ENCODE data around the gene IDE. TPM values are rescaled to one million over a fixed set of nuclear protein-coding genes. Genes with fewer than 3 reads are reported as not detected.

Gene IDE
- polyA plus RNA-seq, 2 donors, result 10.2 to 11.6 TPM

DNA sequence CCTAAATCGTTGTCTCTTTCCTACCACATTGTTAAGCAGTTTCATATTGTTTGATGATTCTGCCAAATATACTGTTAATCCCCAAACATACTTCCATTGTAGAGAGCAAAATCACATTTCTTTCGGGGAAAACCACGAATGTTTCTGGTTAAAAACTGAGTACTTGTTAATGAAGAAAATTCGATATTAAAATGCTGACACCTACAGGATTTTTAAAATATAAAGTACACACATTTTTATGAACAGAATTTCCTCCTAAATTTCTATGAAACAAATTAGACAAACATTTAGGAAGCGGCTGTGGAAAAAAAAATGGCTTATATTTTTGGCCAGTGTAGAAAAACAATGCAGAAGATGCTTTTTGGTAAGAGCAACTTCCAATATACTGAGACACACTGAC, 68.8 kb downstream of the IDE start:
- 87 to 89% methylated on average over 5 of the region's 5 CpGs for WGBS, 2 donors
- H3K27ac ChIP-seq (ENCODE audit: low read depth in 2 of 2, low read length in 1 of 2), result no peak overlapping the region
- H3K36me3 ChIP-seq (ENCODE audit: control insufficient read depth in 2 of 2, insufficient read depth in 2 of 2, low read length in 1 of 2), result peaks cover 3 to 4% of the 10 kb centered on the region in 2 donors
- no peak overlapping the region for H3K4me3 ChIP-seq (ENCODE audit: low read depth in 1 of 2, low read length in 2 of 2)
- no peaks in the 10 kb centered on the region for H3K4me1 ChIP-seq (ENCODE audit: control insufficient read depth in 2 of 2, insufficient read depth in 2 of 2, low read length in 1 of 2)
- no peaks in the 10 kb centered on the region for H3K9me3 ChIP-seq (ENCODE audit: control insufficient read depth in 2 of 2, insufficient read depth in 1 of 2, low read depth in 1 of 2, low read length in 1 of 2)
- H3K27me3 ChIP-seq (ENCODE audit: control insufficient read depth in 1 of 2, insufficient read depth in 2 of 2, low read length in 2 of 2), result no peaks in the 10 kb centered on the region

GRCh38 chr10:92502296-92502808, 71.5 kb downstream of the IDE start:
- Histone ChIP-seq H3K4me1 (ENCODE audit: control insufficient read depth in 2 of 2, insufficient read depth in 2 of 2, low read length in 1 of 2) (no peaks in the 10 kb centered on the region), H3K36me3 (ENCODE audit: control insufficient read depth in 2 of 2, insufficient read depth in 2 of 2, low read length in 1 of 2) (peaks cover 3 to 4% of the 10 kb centered on the region in 2 donors), H3K27ac (ENCODE audit: low read depth in 2 of 2, low read length in 1 of 2) (no peak overlapping the region), H3K27me3 (ENCODE audit: control insufficient read depth in 1 of 2, insufficient read depth in 2 of 2, low read length in 2 of 2) (no peaks in the 10 kb centered on the region), H3K4me3 (ENCODE audit: low read depth in 1 of 2, low read length in 2 of 2) (no peak overlapping the region), H3K9me3 (ENCODE audit: control insufficient read depth in 2 of 2, insufficient read depth in 1 of 2, low read depth in 1 of 2, low read length in 1 of 2) (no peaks in the 10 kb centered on the region)
- 86 to 90% methylated on average over 5 of the region's 5 CpGs for WGBS, 2 donors

- 94 to 97% methylated on average over 1 of the region's 1 CpG for WGBS, 2 donors
- Histone ChIP-seq H3K27ac (ENCODE audit: low read depth in 2 of 2, low read length in 1 of 2) (no peak overlapping the region), H3K36me3 (ENCODE audit: control insufficient read depth in 2 of 2, insufficient read depth in 2 of 2, low read length in 1 of 2) (peaks cover 0 to 5% of the 10 kb centered on the region in 2 donors), H3K4me3 (ENCODE audit: low read depth in 1 of 2, low read length in 2 of 2) (no peak overlapping the region), H3K27me3 (ENCODE audit: control insufficient read depth in 1 of 2, insufficient read depth in 2 of 2, low read length in 2 of 2) (no peaks in the 10 kb centered on the region), H3K4me1 (ENCODE audit: control insufficient read depth in 2 of 2, insufficient read depth in 2 of 2, low read length in 1 of 2) (peaks cover 0 to 2% of the 10 kb centered on the region in 2 donors), H3K9me3 (ENCODE audit: control insufficient read depth in 2 of 2, insufficient read depth in 1 of 2, low read depth in 1 of 2, low read length in 1 of 2) (no peaks in the 10 kb centered on the region)
Observed at GRCh38 chr10:92493362-92493761, 80.5 kb downstream of the IDE start.

GRCh38 chr10:92492748-92493240, 81.1 kb downstream of the IDE start:
- H3K4me3 ChIP-seq (ENCODE audit: low read depth in 1 of 2, low read length in 2 of 2), result no peak overlapping the region
- H3K27me3 ChIP-seq (ENCODE audit: control insufficient read depth in 1 of 2, insufficient read depth in 2 of 2, low read length in 2 of 2), result no peaks in the 10 kb centered on the region
- 67 to 80% methylated on average over 6 of the region's 6 CpGs for WGBS, 2 donors
- H3K9me3 ChIP-seq (ENCODE audit: control insufficient read depth in 2 of 2, insufficient read depth in 1 of 2, low read depth in 1 of 2, low read length in 1 of 2), result no peaks in the 10 kb centered on the region
- no peak overlapping the region for H3K27ac ChIP-seq (ENCODE audit: low read depth in 2 of 2, low read length in 1 of 2)
- peaks cover 0 to 8% of the 10 kb centered on the region in 2 donors for H3K36me3 ChIP-seq (ENCODE audit: control insufficient read depth in 2 of 2, insufficient read depth in 2 of 2, low read length in 1 of 2)
- peaks cover 0 to 2% of the 10 kb centered on the region in 2 donors for H3K4me1 ChIP-seq (ENCODE audit: control insufficient read depth in 2 of 2, insufficient read depth in 2 of 2, low read length in 1 of 2)

GRCh38 chr10:92490387-92490786, 83.5 kb downstream of the IDE start:
- Histone ChIP-seq H3K36me3 (ENCODE audit: control insufficient read depth in 2 of 2, insufficient read depth in 2 of 2, low read length in 1 of 2) (peaks cover 0 to 8% of the 10 kb centered on the region in 2 donors), H3K27me3 (ENCODE audit: control insufficient read depth in 1 of 2, insufficient read depth in 2 of 2, low read length in 2 of 2) (no peaks in the 10 kb centered on the region), H3K4me1 (ENCODE audit: control insufficient read depth in 2 of 2, insufficient read depth in 2 of 2, low read length in 1 of 2) (peaks cover 0 to 2% of the 10 kb centered on the region in 2 donors), H3K9me3 (ENCODE audit: control insufficient read depth in 2 of 2, insufficient read depth in 1 of 2, low read depth in 1 of 2, low read length in 1 of 2) (no peaks in the 10 kb centered on the region), H3K27ac (ENCODE audit: low read depth in 2 of 2, low read length in 1 of 2) (no peak overlapping the region), H3K4me3 (ENCODE audit: low read depth in 1 of 2, low read length in 2 of 2) (no peak overlapping the region)
- 74 to 76% methylated on average over 2 of the region's 2 CpGs for WGBS, 2 donors

GRCh38 chr10:92486637-92487036, 87.3 kb downstream of the IDE start:
- no peaks in the 10 kb centered on the region for H3K4me1 ChIP-seq (ENCODE audit: control insufficient read depth in 2 of 2, insufficient read depth in 2 of 2, low read length in 1 of 2)
- no peaks in the 10 kb centered on the region for H3K27me3 ChIP-seq (ENCODE audit: control insufficient read depth in 1 of 2, insufficient read depth in 2 of 2, low read length in 2 of 2)
- H3K27ac ChIP-seq (ENCODE audit: low read depth in 2 of 2, low read length in 1 of 2), result no peak overlapping the region
- peaks cover 0 to 15% of the 10 kb centered on the region in 2 donors for H3K36me3 ChIP-seq (ENCODE audit: control insufficient read depth in 2 of 2, insufficient read depth in 2 of 2, low read length in 1 of 2)
- no peak overlapping the region for H3K4me3 ChIP-seq (ENCODE audit: low read depth in 1 of 2, low read length in 2 of 2)
- H3K9me3 ChIP-seq (ENCODE audit: control insufficient read depth in 2 of 2, insufficient read depth in 1 of 2, low read depth in 1 of 2, low read length in 1 of 2), result no peaks in the 10 kb centered on the region

DNA sequence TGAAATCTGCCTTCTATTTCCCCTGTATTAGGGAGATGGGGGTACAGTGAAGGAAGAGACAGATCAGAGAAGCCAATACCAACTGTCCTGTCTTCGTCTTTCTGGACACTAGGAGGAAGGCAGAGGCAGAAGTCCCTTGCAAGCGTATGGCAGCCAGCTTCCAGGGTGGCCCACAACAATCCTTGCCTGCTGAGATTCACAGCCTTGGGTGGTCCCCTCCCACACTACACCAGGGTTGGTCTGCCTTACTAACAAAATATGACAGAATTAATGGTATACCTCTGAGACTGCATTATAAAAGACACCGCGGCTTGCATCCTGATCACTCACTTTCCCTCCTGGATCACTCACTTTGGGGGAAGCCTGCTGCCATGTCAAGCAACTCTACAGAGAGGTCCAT, 90.4 kb downstream of the IDE start:
- 94 to 95% methylated on average over 4 of the region's 4 CpGs for WGBS, 2 donors
- Histone ChIP-seq H3K36me3 (ENCODE audit: control insufficient read depth in 2 of 2, insufficient read depth in 2 of 2, low read length in 1 of 2) (peaks cover 0 to 16% of the 10 kb centered on the region in 2 donors), H3K4me3 (ENCODE audit: low read depth in 1 of 2, low read length in 2 of 2) (no peak overlapping the region), H3K9me3 (ENCODE audit: control insufficient read depth in 2 of 2, insufficient read depth in 1 of 2, low read depth in 1 of 2, low read length in 1 of 2) (no peaks in the 10 kb centered on the region), H3K4me1 (ENCODE audit: control insufficient read depth in 2 of 2, insufficient read depth in 2 of 2, low read length in 1 of 2) (no peaks in the 10 kb centered on the region), H3K27me3 (ENCODE audit: control insufficient read depth in 1 of 2, insufficient read depth in 2 of 2, low read length in 2 of 2) (no peaks in the 10 kb centered on the region), H3K27ac (ENCODE audit: low read depth in 2 of 2, low read length in 1 of 2) (no peak overlapping the region)

- no peak overlapping the region for H3K27ac ChIP-seq (ENCODE audit: low read depth in 2 of 2, low read length in 1 of 2)
- no peaks in the 10 kb centered on the region for H3K9me3 ChIP-seq (ENCODE audit: control insufficient read depth in 2 of 2, insufficient read depth in 1 of 2, low read depth in 1 of 2, low read length in 1 of 2)
- no peaks in the 10 kb centered on the region for H3K27me3 ChIP-seq (ENCODE audit: control insufficient read depth in 1 of 2, insufficient read depth in 2 of 2, low read length in 2 of 2)
- H3K36me3 ChIP-seq (ENCODE audit: control insufficient read depth in 2 of 2, insufficient read depth in 2 of 2, low read length in 1 of 2), result peaks cover 0 to 13% of the 10 kb centered on the region in 2 donors
- H3K4me1 ChIP-seq (ENCODE audit: control insufficient read depth in 2 of 2, insufficient read depth in 2 of 2, low read length in 1 of 2), result no peaks in the 10 kb centered on the region
- H3K4me3 ChIP-seq (ENCODE audit: low read depth in 1 of 2, low read length in 2 of 2), result no peak overlapping the region
Observed at GRCh38 chr10:92480413-92480812, 93.5 kb downstream of the IDE start.

- H3K4me1 ChIP-seq (ENCODE audit: control insufficient read depth in 2 of 2, insufficient read depth in 2 of 2, low read length in 1 of 2), result no peaks in the 10 kb centered on the region
- no peaks in the 10 kb centered on the region for H3K27me3 ChIP-seq (ENCODE audit: control insufficient read depth in 1 of 2, insufficient read depth in 2 of 2, low read length in 2 of 2)
- H3K9me3 ChIP-seq (ENCODE audit: control insufficient read depth in 2 of 2, insufficient read depth in 1 of 2, low read depth in 1 of 2, low read length in 1 of 2), result no peaks in the 10 kb centered on the region
- peaks cover 0 to 13% of the 10 kb centered on the region in 2 donors for H3K36me3 ChIP-seq (ENCODE audit: control insufficient read depth in 2 of 2, insufficient read depth in 2 of 2, low read length in 1 of 2)
- no peak overlapping the region for H3K27ac ChIP-seq (ENCODE audit: low read depth in 2 of 2, low read length in 1 of 2)
- no peak overlapping the region for H3K4me3 ChIP-seq (ENCODE audit: low read depth in 1 of 2, low read length in 2 of 2)
- 90 to 91% methylated on average over 7 of the region's 7 CpGs for WGBS, 2 donors
Observed at GRCh38 chr10:92479547-92479946, 94.3 kb downstream of the IDE start.

- Histone ChIP-seq H3K9me3 (ENCODE audit: control insufficient read depth in 2 of 2, insufficient read depth in 1 of 2, low read depth in 1 of 2, low read length in 1 of 2) (no peaks in the 10 kb centered on the region), H3K36me3 (ENCODE audit: control insufficient read depth in 2 of 2, insufficient read depth in 2 of 2, low read length in 1 of 2) (peaks cover 0 to 8% of the 10 kb centered on the region in 2 donors), H3K27me3 (ENCODE audit: control insufficient read depth in 1 of 2, insufficient read depth in 2 of 2, low read length in 2 of 2) (no peaks in the 10 kb centered on the region), H3K27ac (ENCODE audit: low read depth in 2 of 2, low read length in 1 of 2) (no peak overlapping the region), H3K4me1 (ENCODE audit: control insufficient read depth in 2 of 2, insufficient read depth in 2 of 2, low read length in 1 of 2) (no peaks in the 10 kb centered on the region), H3K4me3 (ENCODE audit: low read depth in 1 of 2, low read length in 2 of 2) (no peak overlapping the region)
- 76 to 80% methylated on average over 5 of the region's 5 CpGs for WGBS, 2 donors
Observed at GRCh38 chr10:92478536-92478935, 95.4 kb downstream of the IDE start.

Data from esophagus (tissue), 2 donors.